A549 (cell line): ENCODE results near the gene DNAJC8. TPM values are rescaled to one million over a fixed set of nuclear protein-coding genes. Genes with fewer than 3 reads are reported as not detected.

Experiments used
- ATAC-seq, 2 experiments: fragments of 200-7000 bp in 1 of 2; fragments of >200 bp in 1 of 2; cut with Nextera tagmentation in 1 of 2; cut with Tn5 transposase in 1 of 2; 3 replicates each; pipeline versions ENCODE4 v1.8.0 to v1.9.1; 2018 to 2020; ENCODE audit warnings: mild to moderate bottlenecking in 1 of 2, moderate library complexity in 1 of 2
- CTCF ChIA-PET: fragments of 300-600 bp; sonication (Branson Sonifier 250); formaldehyde crosslinking; extraction: SDS; loops from one replicate; lab custom pipeline; 2021; ENCODE audit warnings: antibody characterized with exemption, inconsistent platforms; lab: Yijun Ruan, JAX
- POLR2A ChIA-PET: fragments of 350-600 bp; formaldehyde crosslinking; extraction: SDS; loops from one replicate; lab custom pipeline; 2021; ENCODE audit warnings: antibody characterized with exemption, inconsistent platforms; lab: Yijun Ruan, JAX
- DNase-seq, 2 experiments: peaks; one replicate each; pipeline versions ENCODE4 v3.0.0 to v3.0.0-alpha.2; 2011 to 2016; ENCODE audit warnings: low read depth in 1 of 2, low spot score in 1 of 2
- FAIRE-seq: peaks from 2 replicates; lab custom pipeline; 2011; peaks lifted over from hg19 to GRCh38; lab: Jason Lieb, UNC
- H3K27ac ChIP-seq, 2 experiments: fragments of >200 bp; sonication (Bioruptor Twin); formaldehyde crosslinking; 3 replicates each; pipeline ENCODE4 v1.5.1; 2016 to 2017
- H3K4me1 ChIP-seq: fragments of >200 bp; sonication (Bioruptor Twin); formaldehyde crosslinking; 3 replicates; pipeline ENCODE4 v1.6.1; 2016
- H3K4me2 ChIP-seq: fragments of >200 bp; sonication (Bioruptor Twin); formaldehyde crosslinking; 3 replicates; pipeline ENCODE4 v1.6.1; 2016
- H3K4me3 ChIP-seq: fragments of >200 bp; sonication (Bioruptor Twin); formaldehyde crosslinking; 3 replicates; pipeline ENCODE4 v1.5.1; 2016
- H3K9me3 ChIP-seq: fragments of >200 bp; sonication (Bioruptor Twin); formaldehyde crosslinking; 3 replicates; pipeline ENCODE4 v1.6.1; 2016
- BHLHE40 ChIP-seq: IDR thresholded peaks from 2 replicates; pipeline ENCODE4 v1.6.1; 2012; ENCODE audit warnings: low read depth, low read length, inconsistent platforms
- CEBPB ChIP-seq, 2 experiments: fragments of >200 bp in 1 of 2; sonication (Bioruptor Twin) in 1 of 2; formaldehyde crosslinking in 1 of 2; IDR thresholded peaks; 2 replicates each; pipeline ENCODE4 v1.6.1; 2012 to 2016
- FOSL2 ChIP-seq, 2 experiments: fragments of 450-650 bp in 1 of 2; fragments of >200 bp in 1 of 2; sonication (Bioruptor Twin) in 1 of 2; formaldehyde crosslinking; IDR thresholded peaks; 2 replicates each; pipeline versions ENCODE4 v1.5.0 to v1.6.1; 2016 to 2020; ENCODE audit warnings: mild to moderate bottlenecking in 1 of 2, moderate library complexity in 1 of 2
- FOXS1 ChIP-seq: fragments of 250-450 bp; sonication (Bioruptor Pico); IDR thresholded peaks from 2 replicates; pipeline ENCODE4 v1.5.0; 2020; ENCODE audit warnings: mild to moderate bottlenecking, moderate library complexity
- HEYL ChIP-seq: fragments of 250-450 bp; sonication (Bioruptor Pico); IDR thresholded peaks from 2 replicates; pipeline ENCODE4 v1.8.0; 2021; ENCODE audit warnings: mild to moderate bottlenecking, moderate library complexity
- KDM5A ChIP-seq: fragments of 200-600 bp; sonication (generic); IDR thresholded peaks from 2 replicates; pipeline ENCODE4 v1.6.1; 2016; ENCODE audit warnings: antibody characterized with exemption, mild to moderate bottlenecking
- MAFK ChIP-seq: fragments of 450-650 bp; IDR thresholded peaks from 2 replicates; pipeline ENCODE4 v1.6.1; 2014; ENCODE audit not compliant: partially characterized antibody
- MAZ ChIP-seq: fragments of 150-350 bp; IDR thresholded peaks from 2 replicates; pipeline ENCODE4 v1.6.1; 2014; ENCODE audit warnings: antibody characterized with exemption, low read depth, low read length, borderline replicate concordance
- POLR2A ChIP-seq: IDR thresholded peaks from 2 replicates; pipeline ENCODE4 v1.6.1; 2012; ENCODE audit warnings: mild to moderate bottlenecking, low read length
- RNF2 ChIP-seq: fragments of 200-600 bp; sonication (generic); IDR thresholded peaks from 2 replicates; pipeline ENCODE4 v1.6.1; 2016; ENCODE audit warnings: low read depth, mild to moderate bottlenecking, antibody characterized with exemption, moderate library complexity, borderline replicate concordance
- SMC3 ChIP-seq: fragments of >200 bp; sonication (Bioruptor Twin); formaldehyde crosslinking; IDR thresholded peaks from 3 replicates; pipeline ENCODE4 v1.6.1; 2018; ENCODE audit warnings: inconsistent platforms
- TFCP2L1 ChIP-seq: fragments of 250-450 bp; sonication (Bioruptor Pico); IDR thresholded peaks from 2 replicates; pipeline ENCODE4 v1.5.0; 2021; ENCODE audit warnings: mild to moderate bottlenecking
- ZC3H11A ChIP-seq: fragments of 450-650 bp; IDR thresholded peaks from 2 replicates; pipeline ENCODE4 v1.6.1; 2014; ENCODE audit warnings: antibody characterized with exemption, mild to moderate bottlenecking
- ZFP36 ChIP-seq: fragments of 450-650 bp; IDR thresholded peaks from 2 replicates; pipeline ENCODE4 v1.6.1; 2014; ENCODE audit warnings: borderline replicate concordance; ENCODE audit not compliant: partially characterized antibody
- ZSCAN20 ChIP-seq: fragments of 250-450 bp; sonication (Bioruptor Pico); IDR thresholded peaks from 2 replicates; pipeline ENCODE4 v1.8.0; 2022; ENCODE audit warnings: mild to moderate bottlenecking, moderate library complexity
- WGBS: methylation state at CpG from one replicate; pipeline ENCODE4 v1.1.6; 2017; ENCODE audit errors: missing lambda C conversion rate; 5-methylcytosine and 5-hydroxymethylcytosine counted together
- polyA plus RNA-seq, 4 experiments: library from polyadenylated mRNA; depleted of rRNA in 3 of 4; stranded (reverse); fragments of >200 nt; fragmentation: RNase III in 1 of 4; extraction: RNeasy Plus Mini Kit Qiagen cat#74134 plus additional on column Dnase treatment in 1 of 4; gene quantifications; 2 replicates in 3 of 4; 3 replicates in 1 of 4; pipeline ENCODE4 v1.2.3, GENCODE V29; 2011 to 2017
- TF ChIP-seq, protein P1 (sequence below): fragments of >200 bp; sonication (Bioruptor Twin); formaldehyde crosslinking; IDR thresholded peaks from 3 replicates; pipeline ENCODE4 v1.5.1; 2016
- TF ChIP-seq, protein P2 (sequence below): fragments of >200 bp; sonication (Bioruptor Twin); formaldehyde crosslinking; IDR thresholded peaks from 3 replicates; pipeline ENCODE4 v1.6.1; 2016

DNAJC8 gene
- polyA plus RNA-seq, 2 of the 4 experiments (the other 2 are of a cell fraction), result 87.3 to 93.7 TPM

DNA sequence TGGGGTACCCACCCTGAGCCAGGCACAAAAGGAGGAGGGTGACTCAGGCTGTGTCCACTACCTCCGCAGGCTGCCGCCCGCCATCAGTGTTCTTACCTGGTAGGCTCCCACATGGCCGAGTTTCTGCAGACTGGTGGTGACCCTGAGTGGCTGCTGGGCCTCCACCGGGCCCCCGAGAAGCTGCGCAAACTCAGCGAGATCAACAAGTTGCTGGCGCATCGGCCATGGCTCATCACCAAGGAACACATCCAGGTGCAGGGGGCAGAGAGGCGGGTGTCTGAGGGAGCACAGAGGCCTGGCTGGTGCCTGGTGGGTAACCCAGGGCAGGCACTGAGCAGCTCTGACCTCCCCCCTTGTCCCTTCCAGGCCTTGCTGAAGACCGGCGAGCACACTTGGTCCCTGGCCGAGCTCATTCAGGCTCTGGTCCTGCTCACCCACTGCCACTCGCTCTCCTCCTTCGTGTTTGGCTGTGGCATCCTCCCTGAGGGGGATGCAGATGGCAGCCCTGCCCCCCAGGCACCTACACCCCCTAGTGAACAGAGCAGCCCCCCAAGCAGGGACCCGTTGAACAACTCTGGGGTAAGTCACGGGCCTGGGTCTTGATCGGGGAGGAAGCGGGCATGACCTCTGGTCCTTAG lies 39.5 kb upstream of the DNAJC8 start:
- no peak for TF ChIP-seq ZSCAN20 (CRISPR knock-in tag)
- no peak for TF ChIP-seq CEBPB (IDR thresholded peaks at IDR 0.05)
- TF ChIP-seq MAZ, result no peak
- no peak for TF ChIP-seq POLR2A
- no peak for TF ChIP-seq SMC3
- TF ChIP-seq HEYL, result no peak
- TF ChIP-seq, all 56 proteins: peak for 0
- CTCF ChIA-PET, result interaction anchor here (1.2 to 3.5 kb wide), 2 partner anchors 11 to 24 kb away, joined by 3 to 12 read pairs; no protein-coding TSS in a partner anchor
- no peak for FAIRE-seq
- POLR2A ChIA-PET, result no interaction called here
- H3K4me2 ChIP-seq, result no peak overlapping the region
- H3K4me1 ChIP-seq, result peaks cover 8% of the 10 kb centered on the region; the same call in 1 of the 3 replicates
- H3K27ac ChIP-seq, result no peak overlapping the region
- no peak for DNase-seq
- no peaks in the 10 kb centered on the region for H3K9me3 ChIP-seq
- 88% methylated on average over 7 of the region's 20 CpGs for WGBS
- H3K4me3 ChIP-seq, result no peak overlapping the region
- ATAC-seq, result no peak

DNA sequence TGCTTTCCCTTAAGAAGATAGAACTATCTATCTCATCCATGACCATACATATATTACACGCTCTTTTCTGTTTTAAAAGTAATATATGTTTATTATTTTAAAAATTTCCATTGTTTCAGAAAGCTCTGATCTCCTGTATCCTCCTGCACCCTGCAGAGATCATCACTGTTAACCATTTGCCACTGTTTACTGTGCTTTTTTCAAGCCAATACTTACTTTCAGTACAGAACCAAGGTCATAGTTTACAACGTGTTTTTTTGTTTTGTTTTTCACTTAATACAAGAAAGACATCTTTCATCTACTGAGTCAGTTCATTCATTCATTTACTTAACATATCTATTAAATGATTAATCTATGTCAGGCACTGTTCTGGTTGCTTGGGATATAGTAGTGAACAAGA lies 36.7 kb upstream of the DNAJC8 start:
- no peak for DNase-seq
- Histone ChIP-seq H3K27ac (no peak overlapping the region), H3K4me1 (peaks cover 20% of the 10 kb centered on the region; the same call in 2 of the 3 replicates), H3K9me3 (no peaks in the 10 kb centered on the region), H3K4me3 (no peak overlapping the region), H3K4me2 (no peak overlapping the region)
- TF ChIP-seq FOXS1 (CRISPR knock-in tag) (no peak), TFCP2L1 (CRISPR knock-in tag) (no peak), HEYL (no peak), BHLHE40 (no peak), CEBPB (IDR thresholded peaks at IDR 0.05) (no peak)
- TF ChIP-seq, protein P1, sequence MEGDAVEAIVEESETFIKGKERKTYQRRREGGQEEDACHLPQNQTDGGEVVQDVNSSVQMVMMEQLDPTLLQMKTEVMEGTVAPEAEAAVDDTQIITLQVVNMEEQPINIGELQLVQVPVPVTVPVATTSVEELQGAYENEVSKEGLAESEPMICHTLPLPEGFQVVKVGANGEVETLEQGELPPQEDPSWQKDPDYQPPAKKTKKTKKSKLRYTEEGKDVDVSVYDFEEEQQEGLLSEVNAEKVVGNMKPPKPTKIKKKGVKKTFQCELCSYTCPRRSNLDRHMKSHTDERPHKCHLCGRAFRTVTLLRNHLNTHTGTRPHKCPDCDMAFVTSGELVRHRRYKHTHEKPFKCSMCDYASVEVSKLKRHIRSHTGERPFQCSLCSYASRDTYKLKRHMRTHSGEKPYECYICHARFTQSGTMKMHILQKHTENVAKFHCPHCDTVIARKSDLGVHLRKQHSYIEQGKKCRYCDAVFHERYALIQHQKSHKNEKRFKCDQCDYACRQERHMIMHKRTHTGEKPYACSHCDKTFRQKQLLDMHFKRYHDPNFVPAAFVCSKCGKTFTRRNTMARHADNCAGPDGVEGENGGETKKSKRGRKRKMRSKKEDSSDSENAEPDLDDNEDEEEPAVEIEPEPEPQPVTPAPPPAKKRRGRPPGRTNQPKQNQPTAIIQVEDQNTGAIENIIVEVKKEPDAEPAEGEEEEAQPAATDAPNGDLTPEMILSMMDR, result no peak
- TF ChIP-seq, protein P2, sequence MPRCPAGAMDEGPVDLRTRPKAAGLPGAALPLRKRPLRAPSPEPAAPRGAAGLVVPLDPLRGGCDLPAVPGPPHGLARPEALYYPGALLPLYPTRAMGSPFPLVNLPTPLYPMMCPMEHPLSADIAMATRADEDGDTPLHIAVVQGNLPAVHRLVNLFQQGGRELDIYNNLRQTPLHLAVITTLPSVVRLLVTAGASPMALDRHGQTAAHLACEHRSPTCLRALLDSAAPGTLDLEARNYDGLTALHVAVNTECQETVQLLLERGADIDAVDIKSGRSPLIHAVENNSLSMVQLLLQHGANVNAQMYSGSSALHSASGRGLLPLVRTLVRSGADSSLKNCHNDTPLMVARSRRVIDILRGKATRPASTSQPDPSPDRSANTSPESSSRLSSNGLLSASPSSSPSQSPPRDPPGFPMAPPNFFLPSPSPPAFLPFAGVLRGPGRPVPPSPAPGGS, result no peak
- FAIRE-seq, result no peak
- no peak for ATAC-seq
- ChIA-PET POLR2A (no interaction called here), CTCF (no interaction called here)
- 48% methylated on average over 2 of the region's 2 CpGs for WGBS

DNA sequence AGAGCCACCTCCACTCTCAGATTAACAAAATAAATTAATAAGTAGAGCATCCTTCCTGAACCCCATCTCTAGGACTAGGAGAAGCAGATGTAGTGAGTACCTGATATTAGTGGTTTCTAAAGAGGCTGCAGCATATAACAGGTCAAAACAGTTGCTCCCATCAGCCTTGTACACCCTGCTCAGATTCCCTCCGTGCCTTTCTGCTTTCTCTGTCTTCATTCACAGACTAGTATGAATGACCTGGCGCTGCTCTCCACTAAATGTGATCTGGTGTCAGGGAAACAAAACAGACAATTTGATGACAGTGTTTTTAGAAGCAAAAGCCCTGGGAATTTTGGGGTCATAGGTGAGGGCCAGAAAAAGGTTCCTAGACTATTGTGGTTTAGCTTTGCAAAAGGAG lies 34.8 kb upstream of the DNAJC8 start:
- Histone ChIP-seq H3K4me2 (no peak overlapping the region), H3K4me1 (peaks cover 38% of the 10 kb centered on the region), H3K27ac (no peak overlapping the region), H3K4me3 (no peak overlapping the region), H3K9me3 (no peaks in the 10 kb centered on the region)
- DNase-seq (no peak), FAIRE-seq (no peak), ATAC-seq (no peak)
- ChIA-PET POLR2A (no interaction called here), CTCF (no interaction called here)
- TF ChIP-seq KDM5A (no peak), ZC3H11A (no peak), POLR2A (no peak), RNF2 (no peak), FOSL2 (IDR thresholded peaks at IDR 0.05) (no peak), FOSL2 (CRISPR knock-in tag; IDR thresholded peaks at IDR 0.05) (no peak), ZFP36 (no peak)
- WGBS, result 96% methylated on average over 2 of the region's 2 CpGs

DNA sequence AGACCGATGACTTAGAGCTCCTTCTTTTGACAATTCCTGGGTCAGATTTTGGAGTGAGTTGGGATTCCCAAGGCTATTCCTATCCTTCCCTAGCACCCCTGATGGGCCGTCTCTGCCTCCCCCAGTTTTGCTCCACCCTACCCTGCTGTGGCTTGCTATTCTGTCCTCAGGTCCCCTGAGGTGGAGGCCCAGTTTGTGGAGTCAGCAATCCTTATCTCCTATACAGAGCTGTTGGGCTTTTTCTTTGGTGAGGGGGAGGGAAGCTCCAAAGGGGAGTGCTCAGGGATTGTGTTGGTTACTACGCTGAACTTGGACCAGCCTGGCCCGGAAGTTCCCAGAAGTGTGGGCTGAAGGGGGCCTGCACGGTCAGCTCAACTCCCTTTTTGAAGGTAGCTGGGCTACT lies 34.1 kb upstream of the DNAJC8 start:
- H3K4me2 ChIP-seq, result no peak overlapping the region
- 91% methylated on average over 4 of the region's 5 CpGs for WGBS
- POLR2A ChIA-PET, result interaction anchor here (1.2 kb wide), 1 partner anchor 18 kb away, joined by 4 read pairs; no protein-coding TSS in a partner anchor
- no peak overlapping the region for H3K27ac ChIP-seq
- no peak for FAIRE-seq
- peak; percentile 18 for TF ChIP-seq MAFK
- TF ChIP-seq, protein P1, result no peak
- no peaks in the 10 kb centered on the region for H3K9me3 ChIP-seq
- CTCF ChIA-PET, result interaction anchor here (1.3 to 1.4 kb wide), 2 partner anchors 12 to 18 kb away, joined by 4 to 8 read pairs; no protein-coding TSS in a partner anchor
- no peak overlapping the region for H3K4me3 ChIP-seq
- no peak for ATAC-seq
- H3K4me1 ChIP-seq, result peaks cover 44% of the 10 kb centered on the region
- DNase-seq, result no peak
